ENCODE results near the gene AHNAK2. TPM values are rescaled to one million over a fixed set of nuclear protein-coding genes. Genes with fewer than 3 reads are reported as not detected.
A peak's percentile ranks its signal among the peaks of the same experiment; 100 is the strongest.

The AHNAK2 gene
- total RNA-seq, 4 donors from 2014 or later: 147 to 313 (median 172) TPM

DNA sequence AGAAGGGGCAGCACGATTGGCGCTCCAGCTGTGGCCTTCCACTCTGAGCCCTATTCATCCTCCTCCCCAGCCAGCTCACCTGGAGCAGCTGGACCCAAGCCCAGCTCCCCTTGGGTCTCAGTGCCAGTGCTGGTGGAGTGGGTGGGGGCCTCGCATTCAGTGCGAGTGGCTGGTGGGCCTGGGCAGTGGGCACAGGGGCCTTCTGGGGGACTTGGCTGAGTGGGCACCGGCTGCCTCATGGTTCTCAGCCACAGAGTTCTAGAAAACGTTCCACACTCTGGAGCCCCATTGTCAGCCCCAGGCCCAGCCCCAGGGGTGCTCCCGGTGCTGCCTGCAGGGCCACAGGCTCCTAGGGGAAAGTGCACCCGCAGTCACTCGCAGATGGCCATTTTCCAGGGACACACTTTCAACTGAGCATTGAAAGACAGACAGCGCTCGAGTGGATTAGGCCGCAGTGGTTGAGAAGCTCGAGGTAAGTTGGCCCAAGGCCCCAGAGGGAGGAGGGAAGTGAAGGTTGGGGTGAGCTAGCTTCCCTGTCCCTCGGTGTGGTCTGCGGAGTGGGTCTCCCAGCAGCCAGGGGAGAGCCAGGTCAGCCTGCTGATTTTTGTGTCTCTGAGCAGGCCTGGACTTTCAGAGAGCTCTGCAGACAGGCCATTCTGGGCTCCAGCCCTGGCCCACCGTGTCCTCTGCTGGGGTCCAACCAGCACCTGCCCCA, 11.2 kb upstream of the AHNAK2 start:
- WGBS, 2 donors: 89 to 100% methylated on average over 5 to 10 of the region's 16 CpGs
- no peaks in the 10 kb centered on the region for H3K27me3 ChIP-seq
- H3K4me3 ChIP-seq: no peak overlapping the region
- no peak for TF ChIP-seq POLR2A (IDR thresholded peaks at IDR 0.05)
- TF ChIP-seq, protein P1, sequence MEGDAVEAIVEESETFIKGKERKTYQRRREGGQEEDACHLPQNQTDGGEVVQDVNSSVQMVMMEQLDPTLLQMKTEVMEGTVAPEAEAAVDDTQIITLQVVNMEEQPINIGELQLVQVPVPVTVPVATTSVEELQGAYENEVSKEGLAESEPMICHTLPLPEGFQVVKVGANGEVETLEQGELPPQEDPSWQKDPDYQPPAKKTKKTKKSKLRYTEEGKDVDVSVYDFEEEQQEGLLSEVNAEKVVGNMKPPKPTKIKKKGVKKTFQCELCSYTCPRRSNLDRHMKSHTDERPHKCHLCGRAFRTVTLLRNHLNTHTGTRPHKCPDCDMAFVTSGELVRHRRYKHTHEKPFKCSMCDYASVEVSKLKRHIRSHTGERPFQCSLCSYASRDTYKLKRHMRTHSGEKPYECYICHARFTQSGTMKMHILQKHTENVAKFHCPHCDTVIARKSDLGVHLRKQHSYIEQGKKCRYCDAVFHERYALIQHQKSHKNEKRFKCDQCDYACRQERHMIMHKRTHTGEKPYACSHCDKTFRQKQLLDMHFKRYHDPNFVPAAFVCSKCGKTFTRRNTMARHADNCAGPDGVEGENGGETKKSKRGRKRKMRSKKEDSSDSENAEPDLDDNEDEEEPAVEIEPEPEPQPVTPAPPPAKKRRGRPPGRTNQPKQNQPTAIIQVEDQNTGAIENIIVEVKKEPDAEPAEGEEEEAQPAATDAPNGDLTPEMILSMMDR (IDR thresholded peaks at IDR 0.05): no peak
- H3K9me3 ChIP-seq: no peaks in the 10 kb centered on the region
- intact Hi-C loops (cut with DNase I): no loop called here
- H3K36me3 ChIP-seq: peaks cover 0 to 39% (median 5%) of the 10 kb centered on the region in 3 donors
- DNase-seq: no peak
- H3K27ac ChIP-seq: no peak overlapping the region
- peaks cover 11 to 22% (median 15%) of the 10 kb centered on the region in 3 donors for H3K4me1 ChIP-seq

DNA sequence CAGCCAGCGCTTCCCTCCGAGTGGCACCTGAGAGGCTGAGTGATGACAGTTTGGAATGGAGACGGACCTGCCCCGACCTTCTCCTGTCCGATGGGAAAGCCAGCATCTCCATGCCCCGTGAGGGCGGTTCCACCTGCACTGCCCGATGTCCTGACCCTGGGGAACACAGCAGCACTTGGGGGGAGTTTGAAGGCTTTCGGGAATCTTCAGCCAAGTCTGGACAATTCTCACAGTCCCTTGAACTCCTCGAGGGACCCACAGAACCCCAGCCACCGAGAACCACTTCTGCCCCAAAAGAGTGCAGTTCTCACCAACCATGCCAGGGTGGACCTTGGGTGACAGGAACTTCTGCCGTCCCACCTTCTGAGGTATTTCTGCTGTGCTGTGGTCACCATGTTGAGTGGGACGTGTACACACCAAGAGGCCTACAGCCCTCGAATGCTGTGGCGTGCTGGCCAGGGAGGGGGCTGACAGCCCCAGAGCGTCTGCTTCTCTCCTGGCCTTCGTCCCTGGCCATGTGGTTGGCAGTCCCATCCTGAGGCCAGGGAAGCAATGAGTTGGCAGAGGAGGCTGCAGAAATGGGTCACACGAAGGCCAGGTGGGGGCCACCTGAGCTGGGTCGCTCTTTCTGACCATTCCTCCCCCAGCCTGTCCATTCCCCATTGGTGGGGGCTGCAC, 8.5 kb upstream of the AHNAK2 start:
- peak overlapping the region in 3 of 4 donors; percentile 87 to 88 (median 87) for H3K27ac ChIP-seq
- 39 to 42% methylated on average over 6 to 9 of the region's 19 CpGs for WGBS, 2 donors
- peaks cover 0 to 11% (median 0%) of the 10 kb centered on the region in 3 donors for H3K36me3 ChIP-seq
- TF ChIP-seq POLR2A (IDR thresholded peaks at IDR 0.05): no peak
- TF ChIP-seq, protein P1 (IDR thresholded peaks at IDR 0.05): no peak
- no peak for DNase-seq
- intact Hi-C loops (cut with DNase I): no loop called here
- H3K9me3 ChIP-seq: no peaks in the 10 kb centered on the region
- no peaks in the 10 kb centered on the region for H3K27me3 ChIP-seq
- H3K4me1 ChIP-seq: peaks cover 11 to 25% (median 15%) of the 10 kb centered on the region in 3 donors
- peak overlapping the region; percentile 63 to 99 (median 92) for H3K4me3 ChIP-seq

DNA sequence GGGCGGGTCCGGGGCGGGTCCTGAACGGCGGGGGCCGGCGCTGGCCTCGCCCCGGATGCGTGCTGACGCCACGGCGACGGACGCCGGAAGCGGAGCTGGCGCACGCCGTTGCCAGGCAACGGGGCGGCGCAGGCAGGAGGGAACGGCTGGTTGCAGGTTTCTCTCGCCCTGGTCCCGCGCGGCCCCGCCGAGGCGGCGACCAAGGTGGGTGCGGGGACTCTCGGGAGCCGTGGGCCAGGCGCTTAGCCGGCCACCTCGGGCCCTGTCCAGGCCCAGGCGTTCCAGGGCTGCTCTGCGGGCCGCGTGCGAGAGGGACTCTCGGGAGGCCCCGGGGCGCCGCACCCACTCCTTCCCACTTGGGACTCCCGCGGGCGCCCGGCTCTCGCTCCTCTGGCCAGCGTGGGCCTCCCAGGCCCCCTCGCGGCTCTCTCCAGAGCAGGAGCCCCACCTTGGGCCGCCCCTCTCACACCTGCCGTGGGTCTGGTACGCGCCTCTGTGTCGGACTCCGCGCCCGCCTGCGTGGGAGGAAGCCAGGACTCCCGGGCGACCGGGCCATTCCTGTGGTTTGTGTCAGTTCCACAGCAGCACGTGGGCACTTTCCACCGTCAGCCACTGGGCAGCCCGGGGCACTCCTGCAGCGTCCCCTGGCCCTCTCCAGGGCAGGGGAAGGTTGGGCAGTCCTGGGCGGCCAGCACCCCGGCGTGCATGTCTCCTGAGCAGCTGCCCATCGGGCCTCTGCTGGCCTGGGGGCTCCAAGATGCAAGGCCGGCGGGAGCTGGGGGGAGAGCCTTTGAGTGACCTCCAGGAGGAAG, 7.7 kb upstream of the AHNAK2 start, which contains the start of gene CLBA1:
CLBA1 (plus strand) TSS at position 114 of the 812 bp plus-strand sequence; CDS start at position 758, 644 bp downstream.
- Histone ChIP-seq H3K27me3 (no peaks in the 10 kb centered on the region), H3K27ac (peak within 1 kb of the TSS; percentile 74 to 88 (median 87)), H3K36me3 (peaks cover 0 to 6% (median 0%) of the 10 kb centered on the region in 3 donors), H3K4me1 (peaks cover 11 to 25% (median 15%) of the 10 kb centered on the region in 3 donors), H3K4me3 (peak within 1 kb of the TSS; percentile 63 to 99 (median 92)), H3K9me3 (no peaks in the 10 kb centered on the region)
- intact Hi-C loops (cut with DNase I): no loop called here
- no peak for DNase-seq
- 3% methylated on average over 12 of the region's 77 CpGs; no CpG with 5 or more reads in 1 of the 2 donors for WGBS, 2 donors
- TF ChIP-seq POLR2A (IDR thresholded peaks at IDR 0.05): peak in 2 of 4 donors; percentile 56 to 66
- TF ChIP-seq, protein P1 (IDR thresholded peaks at IDR 0.05): no peak

DNA sequence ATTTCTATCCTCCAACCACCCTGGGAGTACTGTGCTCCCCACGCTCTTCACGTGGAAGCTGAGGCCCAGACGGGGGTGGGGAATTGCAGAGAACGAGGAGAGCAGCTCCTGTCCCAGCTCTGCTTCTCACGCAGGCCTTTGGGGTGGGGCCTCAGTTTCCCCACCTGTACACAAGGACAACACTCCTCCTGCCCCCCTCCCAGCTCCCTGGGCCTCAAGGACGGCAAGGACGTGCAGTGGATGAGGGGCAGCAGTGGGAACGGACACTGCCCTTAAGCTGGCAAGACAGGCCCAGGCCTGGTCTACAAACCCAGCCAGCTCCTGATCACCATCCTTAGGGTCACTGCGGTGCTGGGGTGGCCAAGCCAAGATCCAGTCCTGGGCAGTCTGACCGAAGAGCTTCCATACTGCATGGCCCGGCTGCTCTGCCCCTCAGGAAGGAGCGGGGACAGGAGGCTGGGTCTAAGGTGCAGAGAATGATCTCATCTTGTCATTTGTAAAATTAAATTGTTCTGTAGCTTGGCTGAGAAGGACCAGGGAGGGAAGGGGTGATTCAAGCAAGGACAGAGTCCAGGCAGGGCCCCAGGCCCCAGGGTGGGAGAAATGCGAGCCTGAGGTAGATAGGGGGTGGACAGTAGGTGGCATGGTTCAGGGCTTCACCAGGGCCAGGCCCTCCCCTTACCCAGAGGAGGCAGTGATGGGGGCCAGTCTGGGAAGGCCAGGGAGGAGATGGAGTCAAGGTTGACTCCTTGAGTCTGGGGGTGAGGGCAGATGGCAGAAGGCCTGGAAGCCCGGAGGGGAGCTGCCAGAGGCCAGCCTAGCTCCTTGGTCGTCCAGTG, 6.1 kb upstream of the AHNAK2 start:
- Histone ChIP-seq H3K36me3 (no peaks in the 10 kb centered on the region), H3K4me3 (no peak overlapping the region), H3K27ac (peak overlapping the region in 3 of 4 donors; percentile 39 to 88 (median 87)), H3K4me1 (peaks cover 11 to 39% (median 15%) of the 10 kb centered on the region in 3 donors), H3K27me3 (no peaks in the 10 kb centered on the region), H3K9me3 (no peaks in the 10 kb centered on the region)
- TF ChIP-seq, protein P1 (IDR thresholded peaks at IDR 0.05): no peak
- TF ChIP-seq POLR2A (IDR thresholded peaks at IDR 0.05): no peak
- no peak for DNase-seq
- 70 to 95% methylated on average over 4 of the region's 15 CpGs for WGBS, 2 donors
- intact Hi-C loops (cut with DNase I): no loop called here
